Stomach (tissue), 9 donors: ENCODE results near the gene RSRC1. TPM values are rescaled to one million over a fixed set of nuclear protein-coding genes. Genes with fewer than 3 reads are reported as not detected.

Experiments used
- DNase-seq, 2 donors: peaks; one replicate each; pipeline versions ENCODE4 v3.0.0 to v3.0.0-alpha.2; 2013 to 2019
- H3K27ac ChIP-seq, 5 donors: fragments of 200-600 bp in 4 of 5; sonication (generic) in 4 of 5; one replicate each; pipeline ENCODE4 v1.5.1; 2013 to 2019; ENCODE audit warnings: mild to moderate bottlenecking in 1 of 5, moderate library complexity in 1 of 5
- H3K27me3 ChIP-seq, 3 donors: fragments of 200-600 bp; sonication (generic); one replicate each; pipeline ENCODE4 v1.5.1; 2017 to 2019; ENCODE audit warnings: mixed run types in 1 of 3
- H3K36me3 ChIP-seq, 4 donors: fragments of 200-600 bp; sonication (generic); 1 replicate in 3 of 4; 2 replicates in 1 of 4; pipeline ENCODE4 v1.5.1; 2016 to 2019
- H3K4me1 ChIP-seq, 4 donors: fragments of 200-600 bp; sonication (generic); one replicate each; pipeline ENCODE4 v1.5.1; 2016 to 2019
- H3K4me3 ChIP-seq, 4 donors: fragments of 200-600 bp; sonication (generic) in 3 of 4; one replicate each; pipeline ENCODE4 v1.5.1; 2016 to 2019; ENCODE audit warnings: mild to moderate bottlenecking in 1 of 4
- H3K9me3 ChIP-seq, 4 donors: fragments of 200-600 bp; sonication (generic); one replicate each; pipeline ENCODE4 v1.5.1; 2016 to 2019
- CTCF ChIP-seq, 7 experiments: fragments of 450-650 bp in 4 of 7; fragments of 200-600 bp in 3 of 7; sonication (generic) in 3 of 7; IDR thresholded peaks; one replicate each; pipeline ENCODE4 v1.5.1; 2016 to 2019; ENCODE audit warnings: antibody characterized with exemption in 7 of 7, control low read depth in 2 of 7, mild to moderate bottlenecking in 1 of 7
- EP300 ChIP-seq: sonication (generic); formaldehyde crosslinking; IDR thresholded peaks from one replicate; pipeline ENCODE4 v1.6.1; 2017; ENCODE audit warnings: antibody characterized with exemption
- POLR2A ChIP-seq, 4 donors: fragments of 450-650 bp; IDR thresholded peaks; one replicate each; pipeline ENCODE4 v1.6.1; 2016; ENCODE audit warnings: antibody characterized with exemption in 4 of 4, control low read depth in 2 of 4, mild to moderate bottlenecking in 1 of 4, moderate library complexity in 1 of 4
- POLR2AphosphoS5 ChIP-seq, 3 donors: sonication (generic); formaldehyde crosslinking; IDR thresholded peaks; one replicate each; pipeline ENCODE4 v1.6.1; 2016; ENCODE audit warnings: antibody characterized with exemption in 3 of 3
- WGBS, 5 donors: extraction: QIAGEN DNeasy Blood & Tissue Kit in 3 of 5; methylation state at CpG; one replicate each; pipeline versions ENCODE4 v1.1.5 to v1.1.7; 2013 to 2018; 5-methylcytosine and 5-hydroxymethylcytosine counted together
- intact Hi-C: fragments of 100-400 bp; cut with DNase I; formaldehyde crosslinking; loops from one replicate; pipeline ENCODE4 v1.15.1; 2023; ENCODE audit warnings: low total_unique reads
- polyA plus RNA-seq, 3 donors: library from polyadenylated mRNA; stranded (reverse); fragments of 200-250 nt; gene quantifications; one replicate each; pipeline ENCODE4 v1.2.3, GENCODE V29; 2013
- total RNA-seq, 5 donors: library from RNA; depleted of rRNA; stranded (reverse); fragments of >200 nt; gene quantifications; one replicate each; pipeline versions ENCODE4 v1.1.0 to v1.2.3, GENCODE V29; 2014 to 2016
- donor health status: healthy with polysubstance abuse.
- donor health status: Bipolar disorder and iron deficiency.
- donor health status: healthy.

The RSRC1 gene
- total and polyA plus RNA-seq, 8 donors, result 1.7 to 502 (median 12.0) TPM

GRCh38 chr3:158571969-158572765, 462.3 kb downstream of the RSRC1 start:
- TF ChIP-seq CTCF (IDR thresholded peaks at IDR 0.05), result no peak
- TF ChIP-seq POLR2A (IDR thresholded peaks at IDR 0.05), result no peak
- TF ChIP-seq POLR2AphosphoS5 (IDR thresholded peaks at IDR 0.05), result no peak
- no peak for TF ChIP-seq EP300
- peak in 1 of 2 donors; percentile 12 for DNase-seq
- Histone ChIP-seq H3K4me3 (no peak overlapping the region), H3K9me3 (no peaks in the 10 kb centered on the region), H3K27me3 (peaks cover 0 to 7% (median 0%) of the 10 kb centered on the region in 3 donors), H3K4me1 (peaks cover 0 to 23% (median 11%) of the 10 kb centered on the region in 4 donors), H3K27ac (no peak overlapping the region), H3K36me3 (no peaks in the 10 kb centered on the region)
- WGBS, 5 donors, result 88 to 93% (median 90%) methylated on average over 15 to 16 of the region's 16 CpGs
- intact Hi-C loops, result no loop called here

GRCh38 chr3:158572766-158573060, 462.8 kb downstream of the RSRC1 start:
- H3K4me3 ChIP-seq, result no peak overlapping the region
- TF ChIP-seq POLR2AphosphoS5 (IDR thresholded peaks at IDR 0.05) (no peak), CTCF (IDR thresholded peaks at IDR 0.05) (no peak), POLR2A (IDR thresholded peaks at IDR 0.05) (no peak), EP300 (no peak)
- no peak overlapping the region for H3K27ac ChIP-seq
- peaks cover 0 to 7% (median 0%) of the 10 kb centered on the region in 3 donors for H3K27me3 ChIP-seq
- H3K9me3 ChIP-seq, result no peaks in the 10 kb centered on the region
- peaks cover 0 to 23% (median 11%) of the 10 kb centered on the region in 4 donors for H3K4me1 ChIP-seq
- H3K36me3 ChIP-seq, result no peaks in the 10 kb centered on the region
- WGBS, 5 donors, result 89 to 94% (median 91%) methylated on average over 8 of the region's 8 CpGs
- intact Hi-C loops, result no loop called here
- peak in 1 of 2 donors; percentile 5 for DNase-seq

- no peak for DNase-seq
- Histone ChIP-seq H3K4me1 (peaks cover 0 to 23% (median 11%) of the 10 kb centered on the region in 4 donors), H3K9me3 (no peaks in the 10 kb centered on the region), H3K36me3 (no peaks in the 10 kb centered on the region), H3K27me3 (peaks cover 0 to 7% (median 0%) of the 10 kb centered on the region in 3 donors), H3K27ac (no peak overlapping the region), H3K4me3 (no peak overlapping the region)
- intact Hi-C loops, result no loop called here
- TF ChIP-seq EP300 (no peak), POLR2AphosphoS5 (IDR thresholded peaks at IDR 0.05) (no peak), POLR2A (IDR thresholded peaks at IDR 0.05) (no peak)
- 83 to 93% (median 90%) methylated on average over 7 of the region's 7 CpGs for WGBS, 5 donors
Measured at GRCh38 chr3:158573714-158574113, 463.8 kb downstream of the RSRC1 start.

- Histone ChIP-seq H3K4me1 (peaks cover 0 to 23% (median 11%) of the 10 kb centered on the region in 4 donors), H3K4me3 (no peak overlapping the region), H3K36me3 (no peaks in the 10 kb centered on the region), H3K27me3 (peaks cover 0 to 7% (median 0%) of the 10 kb centered on the region in 3 donors), H3K9me3 (no peaks in the 10 kb centered on the region), H3K27ac (no peak overlapping the region)
- intact Hi-C loops, result no loop called here
- DNase-seq, result no peak
- WGBS, 5 donors, result 62 to 82% (median 72%) methylated on average over 1 of the region's 1 CpG
- TF ChIP-seq CTCF (IDR thresholded peaks at IDR 0.05) (no peak), POLR2AphosphoS5 (IDR thresholded peaks at IDR 0.05) (no peak), POLR2A (IDR thresholded peaks at IDR 0.05) (no peak), EP300 (no peak)
Measured at GRCh38 chr3:158574646-158575045, 464.8 kb downstream of the RSRC1 start.

- no peak for DNase-seq
- Histone ChIP-seq H3K4me3 (no peak overlapping the region), H3K27me3 (no peaks in the 10 kb centered on the region), H3K9me3 (no peaks in the 10 kb centered on the region), H3K27ac (no peak overlapping the region), H3K36me3 (no peaks in the 10 kb centered on the region), H3K4me1 (no peaks in the 10 kb centered on the region)
- intact Hi-C loops, result no loop called here
- no peak for TF ChIP-seq CTCF (IDR thresholded peaks at IDR 0.05)
- no peak for TF ChIP-seq POLR2AphosphoS5 (IDR thresholded peaks at IDR 0.05)
- no peak for TF ChIP-seq EP300
- TF ChIP-seq POLR2A (IDR thresholded peaks at IDR 0.05), result no peak
Measured at GRCh38 chr3:158590223-158590622, 480.3 kb downstream of the RSRC1 start.
